SU-DHL-6 (cell line): ENCODE data around the gene ST7.

Source experiments
- EZH2phosphoT487 ChIP-seq: fragments of 200-600 bp; sonication (generic), shearing (Covaris generic); conservative IDR thresholded peaks from 2 replicates; pipeline ENCODE4 v1.6.1; 2018; ENCODE audit warnings: mild to moderate bottlenecking, antibody characterized with exemption, low read length, moderate library complexity, mixed read lengths
- TF ChIP-seq, protein P1 (sequence below): fragments of 200-600 bp; sonication (generic); IDR thresholded peaks from one replicate; pipeline ENCODE4 v1.5.1; 2017; ENCODE audit warnings: antibody characterized with exemption, mild to moderate bottlenecking, low read length, moderate library complexity; ENCODE audit not compliant: insufficient read depth, poor library complexity, severe bottlenecking

DNA sequence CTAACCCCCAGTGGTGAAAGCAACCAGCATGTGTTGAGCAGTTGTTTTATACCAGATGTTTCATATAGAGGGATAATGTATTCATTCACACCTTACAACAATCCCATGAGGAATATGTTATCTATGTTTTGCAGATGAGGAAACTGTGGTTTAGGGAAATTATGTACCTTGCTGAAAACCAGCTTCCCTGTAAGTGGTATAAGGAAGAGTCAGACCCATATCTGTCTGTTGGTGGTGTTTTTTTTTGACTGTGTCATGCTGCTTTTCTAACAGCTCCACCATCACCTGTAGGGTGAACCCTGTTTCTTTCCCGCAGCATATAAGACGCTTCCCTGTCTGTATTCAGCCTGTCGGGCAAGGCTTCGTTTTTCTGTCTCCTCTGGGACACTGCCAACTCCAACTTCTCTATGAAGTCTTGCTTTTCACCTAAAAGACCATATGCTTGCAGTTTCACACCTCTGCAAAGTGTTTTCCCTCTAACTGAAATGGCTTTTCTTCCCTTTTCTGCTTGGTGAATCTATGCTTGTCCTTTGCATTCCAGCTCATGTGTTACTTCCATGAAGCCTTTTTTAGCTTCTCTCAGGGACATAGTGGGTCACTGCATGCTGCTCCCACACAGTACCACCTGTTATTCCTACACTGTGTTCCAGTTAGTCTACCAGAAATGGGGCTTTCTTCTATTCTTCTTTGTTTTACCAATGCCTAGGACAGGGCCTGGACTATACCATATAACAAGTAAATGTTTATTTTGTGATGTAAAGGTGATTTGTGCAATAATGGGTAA, 92.8 kb downstream of the ST7 start:
- TF ChIP-seq, protein P1, sequence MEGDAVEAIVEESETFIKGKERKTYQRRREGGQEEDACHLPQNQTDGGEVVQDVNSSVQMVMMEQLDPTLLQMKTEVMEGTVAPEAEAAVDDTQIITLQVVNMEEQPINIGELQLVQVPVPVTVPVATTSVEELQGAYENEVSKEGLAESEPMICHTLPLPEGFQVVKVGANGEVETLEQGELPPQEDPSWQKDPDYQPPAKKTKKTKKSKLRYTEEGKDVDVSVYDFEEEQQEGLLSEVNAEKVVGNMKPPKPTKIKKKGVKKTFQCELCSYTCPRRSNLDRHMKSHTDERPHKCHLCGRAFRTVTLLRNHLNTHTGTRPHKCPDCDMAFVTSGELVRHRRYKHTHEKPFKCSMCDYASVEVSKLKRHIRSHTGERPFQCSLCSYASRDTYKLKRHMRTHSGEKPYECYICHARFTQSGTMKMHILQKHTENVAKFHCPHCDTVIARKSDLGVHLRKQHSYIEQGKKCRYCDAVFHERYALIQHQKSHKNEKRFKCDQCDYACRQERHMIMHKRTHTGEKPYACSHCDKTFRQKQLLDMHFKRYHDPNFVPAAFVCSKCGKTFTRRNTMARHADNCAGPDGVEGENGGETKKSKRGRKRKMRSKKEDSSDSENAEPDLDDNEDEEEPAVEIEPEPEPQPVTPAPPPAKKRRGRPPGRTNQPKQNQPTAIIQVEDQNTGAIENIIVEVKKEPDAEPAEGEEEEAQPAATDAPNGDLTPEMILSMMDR, result no peak
- TF ChIP-seq EZH2phosphoT487, result no peak
